ENCODE measurements around the gene IKBKE.

GRCh38 chr1:206427291-206427690 lies 43.0 kb upstream of the IKBKE start:
- TF ChIP-seq YY1 (IDR thresholded peaks at IDR 0.05; ENCODE audit: insufficient read depth, insufficient read length), result no peak
- TF ChIP-seq ZNF274 (IDR thresholded peaks at IDR 0.05; ENCODE audit: low read depth, low read length), result no peak

Measured in NT2/D1 (cell line).